ENCODE measurements around the gene KDM3B.
"Not testable (repeated sequence)": the region's sequence is repeated elsewhere in the genome, so short reads cannot be mapped to it uniquely, and the experiment has no call there.

Gene KDM3B

GRCh38 chr5:138389911-138390310 lies 37.4 kb downstream of the KDM3B start:
- not testable (repeated sequence) for DNase-seq (ENCODE audit: low spot score)

GRCh38 chr5:138391859-138392386 lies 39.4 kb downstream of the KDM3B start:
- no peak for DNase-seq (ENCODE audit: low spot score)

DNA sequence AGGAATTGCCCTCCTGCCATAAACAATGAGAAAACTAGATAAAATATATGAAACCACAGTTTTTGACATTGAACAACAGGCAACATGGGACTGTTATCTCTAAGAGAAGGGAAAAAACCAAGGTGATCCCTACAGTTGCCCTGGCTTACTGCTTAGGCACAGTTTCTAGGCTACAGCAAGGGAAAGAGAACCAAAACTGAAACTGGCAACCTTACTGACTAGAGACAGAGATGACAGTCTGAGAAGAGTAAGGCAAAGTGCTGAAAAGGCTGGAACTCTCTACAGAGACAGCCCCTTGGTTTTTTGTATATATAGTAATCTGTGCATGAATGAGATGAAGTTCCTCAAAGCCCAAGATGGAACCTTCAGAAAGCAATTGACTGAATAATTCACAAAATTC lies 50.2 kb downstream of the KDM3B start:
- no peak for DNase-seq (ENCODE audit: low spot score)

- DNase-seq (ENCODE audit: low spot score) = no peak
Observed at GRCh38 chr5:138408023-138408422, 55.5 kb downstream of the KDM3B start.

DNA sequence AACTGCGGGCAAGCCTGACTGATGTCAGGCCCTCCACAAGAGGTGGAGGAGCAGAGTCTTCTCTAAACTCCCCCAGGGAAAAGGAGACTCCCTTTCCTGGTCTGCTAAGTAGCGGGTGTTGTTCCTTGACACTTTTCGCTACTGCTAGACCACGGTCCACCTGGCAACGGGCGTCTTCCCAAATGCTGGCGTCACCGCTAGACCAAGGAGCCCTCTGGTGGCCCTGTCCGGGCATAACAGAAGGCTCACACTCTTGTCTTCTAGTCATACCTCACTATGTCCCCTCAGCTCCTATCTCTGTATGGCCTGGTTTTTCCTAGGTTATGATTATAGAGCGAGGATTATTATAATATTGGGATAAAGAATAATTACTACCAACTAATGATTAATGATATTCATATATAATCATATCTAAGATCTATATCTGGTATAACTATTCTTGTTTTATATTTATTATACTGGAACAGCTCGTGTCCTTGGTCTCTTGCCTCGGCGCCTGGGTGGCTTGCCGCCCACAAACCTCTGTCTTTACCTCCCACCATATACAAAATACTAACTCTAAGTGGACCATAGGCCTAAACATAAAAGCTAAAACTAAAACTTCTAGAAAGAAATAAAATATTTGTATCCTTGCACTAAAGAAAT lies 58.6 kb downstream of the KDM3B start:
- peak; percentile 40 for DNase-seq (ENCODE audit: low spot score)

GRCh38 chr5:138418444-138418843 lies 66.0 kb downstream of the KDM3B start:
- no peak for DNase-seq (ENCODE audit: low spot score)

GRCh38 chr5:138425079-138425478 lies 72.6 kb downstream of the KDM3B start:
- DNase-seq (ENCODE audit: low spot score) = no peak

- DNase-seq (ENCODE audit: low spot score) = no peak
Observed at GRCh38 chr5:138435943-138436342, 83.5 kb downstream of the KDM3B start.

DNA sequence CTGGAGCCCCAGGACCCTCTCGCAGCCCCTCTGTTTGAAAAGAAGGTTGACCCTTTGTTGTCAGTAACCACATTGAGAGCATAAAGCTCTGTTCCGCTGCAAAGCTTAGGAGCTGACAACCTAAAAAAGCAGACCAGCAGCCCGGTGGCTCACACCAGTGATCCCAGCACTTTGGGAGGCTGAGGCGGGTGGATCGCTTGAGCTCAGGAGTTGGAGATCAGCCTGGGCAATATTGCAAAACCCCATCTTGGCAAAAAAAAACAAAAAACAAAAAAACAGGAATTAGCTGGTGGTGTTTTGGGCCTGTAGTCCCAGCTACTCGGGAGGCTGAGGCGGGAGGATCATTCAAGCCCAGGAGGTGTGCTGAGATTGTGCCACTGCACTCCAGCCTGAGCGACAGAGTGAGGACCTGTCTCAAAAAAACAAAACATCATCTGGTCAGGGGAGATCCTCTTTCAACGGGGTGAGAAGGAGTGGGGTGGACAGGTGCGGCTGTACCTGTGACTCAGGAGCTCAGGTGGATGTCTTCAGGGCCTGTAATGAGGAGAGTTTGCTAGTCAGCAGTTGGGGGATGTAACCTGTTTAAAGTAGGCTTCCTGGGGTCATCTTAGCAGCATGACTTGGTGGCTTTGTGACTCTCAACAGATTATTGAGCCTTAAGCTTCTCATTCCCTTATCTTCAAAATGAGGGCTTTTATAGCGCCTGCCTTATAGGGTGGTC lies 85.7 kb downstream of the KDM3B start:
- DNase-seq (ENCODE audit: low spot score) = no peak

DNA sequence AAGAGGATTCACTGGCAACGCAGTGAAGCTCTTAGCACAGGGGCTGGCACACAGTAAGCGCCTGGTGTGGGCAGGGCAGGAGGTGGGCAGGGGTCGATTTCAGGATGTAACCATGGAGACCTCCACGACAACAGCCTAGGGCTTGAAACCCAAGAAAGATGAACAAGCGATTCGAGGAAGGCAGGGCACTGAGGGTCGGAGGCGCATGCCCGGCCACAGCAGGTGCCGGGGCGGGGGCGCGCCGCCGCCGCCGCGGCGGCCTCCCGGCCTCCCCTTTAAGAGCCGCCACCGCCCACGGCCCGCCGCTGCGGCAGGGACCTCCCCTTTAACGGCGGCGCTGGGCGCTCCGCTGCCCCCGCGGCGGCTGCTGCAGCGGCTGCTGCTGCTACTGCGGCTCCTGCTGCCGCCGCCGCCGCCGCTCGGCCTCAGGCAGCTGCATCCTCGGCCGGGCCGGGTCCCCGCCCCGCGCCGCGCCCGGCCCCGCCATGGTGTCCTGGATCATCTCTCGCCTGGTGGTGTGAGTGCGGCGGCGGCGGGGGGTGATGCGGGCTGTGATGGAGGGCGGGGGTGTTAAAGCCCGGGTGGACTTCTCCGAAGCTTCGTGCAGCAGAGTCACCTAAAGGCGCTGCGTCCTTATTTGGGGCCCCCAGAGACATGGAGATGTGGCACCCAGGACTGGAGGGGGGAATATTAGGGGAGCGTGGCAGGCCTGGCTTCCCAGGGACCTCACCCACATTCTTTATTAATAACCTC lies 86.4 kb downstream of the KDM3B start, which contains the start of gene REEP2:
REEP2 (plus strand) TSS at position 334 of the 753 bp plus-strand sequence; CDS start at position 486, 152 bp downstream.
- DNase-seq (ENCODE audit: low spot score) = peak; percentile 82

GRCh38 chr5:138439477-138440158 lies 87.1 kb downstream of the KDM3B start:
- peak; percentile 30 for DNase-seq (ENCODE audit: low spot score)

- no peak for DNase-seq (ENCODE audit: low spot score)
Observed at GRCh38 chr5:138440159-138441073, 87.9 kb downstream of the KDM3B start.

GRCh38 chr5:138441221-138441620 lies 88.7 kb downstream of the KDM3B start:
- no peak for DNase-seq (ENCODE audit: low spot score)

- DNase-seq (ENCODE audit: low spot score) = no peak
Observed at GRCh38 chr5:138444078-138444773, 91.7 kb downstream of the KDM3B start.

- no peak for DNase-seq (ENCODE audit: low spot score)
Observed at GRCh38 chr5:138444774-138445546, 92.5 kb downstream of the KDM3B start.

- no peak for DNase-seq (ENCODE audit: low spot score)
Observed at GRCh38 chr5:138445547-138446271, 93.2 kb downstream of the KDM3B start.

- DNase-seq (ENCODE audit: low spot score) = no peak
Observed at GRCh38 chr5:138448070-138448469, 95.6 kb downstream of the KDM3B start.

- no peak for DNase-seq (ENCODE audit: low spot score)
Observed at GRCh38 chr5:138448481-138449398, 96.3 kb downstream of the KDM3B start.
